GM23248 (cell line): ENCODE measurements around the gene GPALPP1.

Source experiments
- EZH2 ChIP-seq: fragments of 200-600 bp; sonication (generic); IDR thresholded peaks from 2 replicates; pipeline ENCODE4 v1.6.1; 2018; ENCODE audit warnings: antibody characterized with exemption, mild to moderate bottlenecking; ENCODE audit not compliant: insufficient read depth, poor library complexity, severe bottlenecking
- EZH2phosphoT487 ChIP-seq: fragments of 200-600 bp; sonication (generic); IDR thresholded peaks from 2 replicates; pipeline ENCODE4 v1.6.1; 2018; ENCODE audit warnings: antibody characterized with exemption, moderate library complexity, mild to moderate bottlenecking, low read depth; ENCODE audit not compliant: insufficient read depth

DNA sequence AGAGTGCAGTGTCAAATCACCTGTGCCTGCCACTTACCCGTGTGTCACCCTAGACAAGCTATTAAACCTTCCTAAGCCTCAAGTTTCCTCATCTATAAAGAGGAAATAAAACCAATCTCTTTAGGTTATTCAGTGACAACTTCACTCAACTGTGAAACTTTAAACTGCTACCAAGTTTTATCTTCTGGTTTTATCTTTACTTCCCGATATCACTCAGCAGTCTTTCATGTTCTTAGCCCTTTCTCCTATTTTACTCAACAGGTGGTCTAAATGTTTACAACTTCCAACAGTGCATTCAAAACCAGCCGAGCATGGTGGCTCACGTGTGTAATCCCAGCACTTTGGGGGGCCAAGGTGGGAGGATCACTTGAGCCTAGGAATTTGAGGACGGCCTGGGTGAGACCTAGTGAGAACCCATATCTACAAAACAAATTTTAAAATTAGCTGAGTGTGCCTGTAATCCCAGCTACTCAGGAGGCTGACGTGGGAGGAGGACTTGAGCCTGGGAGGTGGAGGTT, 59.6 kb downstream of the GPALPP1 start:
- TF ChIP-seq EZH2phosphoT487 = no peak
- no peak for TF ChIP-seq EZH2
